GM12878 (cell line): ENCODE results near the gene CLN3. TPM values are rescaled to one million over a fixed set of nuclear protein-coding genes. Genes with fewer than 3 reads are reported as not detected.

Experiments
- CEBPB ChIP-seq, 2 experiments: fragments of 150-350 bp in 1 of 2; IDR thresholded peaks; 2 replicates each; pipeline ENCODE4 v1.6.1; 2012 to 2014; ENCODE audit warnings: low read depth in 2 of 2, low read length in 2 of 2, borderline replicate concordance in 1 of 2, inconsistent platforms in 1 of 2
- CHD2 ChIP-seq: IDR thresholded peaks from 2 replicates; pipeline ENCODE4 v1.6.1; 2011; ENCODE audit warnings: low read depth, low read length, improper control_type of control experiment, borderline replicate concordance
- CHD4 ChIP-seq: fragments of 200-600 bp; sonication (generic); IDR thresholded peaks from 2 replicates; pipeline ENCODE4 v1.6.1; 2016; ENCODE audit warnings: mild to moderate bottlenecking
- CTCF ChIP-seq, 3 experiments: IDR thresholded peaks in 2 of 3; conservative IDR thresholded peaks in 1 of 3; 2 replicates each; pipeline ENCODE4 v1.5.1; 2011; ENCODE audit warnings: low read depth in 3 of 3, low read length in 3 of 3, mild to moderate bottlenecking in 3 of 3, control low read depth in 2 of 3, moderate library complexity in 2 of 3, inconsistent platforms in 1 of 3, mixed read lengths in 1 of 3; ENCODE audit not compliant: control insufficient read depth in 2 of 3, insufficient read depth in 1 of 3; ENCODE audit errors: extremely low read depth in 1 of 3
- EED ChIP-seq: sonication (generic); IDR thresholded peaks from 2 replicates; pipeline ENCODE4 v1.6.1; 2016; ENCODE audit warnings: antibody characterized with exemption, low read depth
- IKZF1 ChIP-seq: fragments of 450-650 bp; conservative IDR thresholded peaks from 2 replicates; pipeline ENCODE4 v1.6.1; 2017; ENCODE audit warnings: antibody characterized with exemption, mild to moderate bottlenecking
- JUNB ChIP-seq: IDR thresholded peaks from 2 replicates; pipeline ENCODE4 v1.6.1; 2016; ENCODE audit warnings: antibody characterized with exemption, mild to moderate bottlenecking
- KAT2A ChIP-seq: conservative IDR thresholded peaks from 2 replicates; pipeline ENCODE4 v1.6.1; 2011; ENCODE audit warnings: low read depth, low read length; ENCODE audit not compliant: control insufficient read depth
- MEF2B ChIP-seq: fragments of 450-650 bp; IDR thresholded peaks from 2 replicates; pipeline ENCODE4 v1.6.1; 2018; ENCODE audit warnings: mild to moderate bottlenecking, moderate library complexity; ENCODE audit not compliant: partially characterized antibody, poor library complexity, severe bottlenecking
- NFXL1 ChIP-seq: fragments of 450-650 bp; IDR thresholded peaks from 2 replicates; pipeline ENCODE4 v1.6.1; 2017; ENCODE audit warnings: antibody characterized with exemption, mild to moderate bottlenecking, borderline replicate concordance
- NR2F1 ChIP-seq: fragments of 450-650 bp; conservative IDR thresholded peaks from 2 replicates; pipeline ENCODE4 v1.6.1; 2017; ENCODE audit warnings: mild to moderate bottlenecking
- RAD21 ChIP-seq: IDR thresholded peaks from 2 replicates; pipeline ENCODE4 v1.6.1; 2011; ENCODE audit warnings: mild to moderate bottlenecking, low read depth, low read length, moderate library complexity; ENCODE audit not compliant: insufficient read depth
- RELA ChIP-seq: fragments of 450-650 bp; IDR thresholded peaks from 2 replicates; pipeline ENCODE4 v1.8.0; 2014; ENCODE audit warnings: borderline replicate concordance; ENCODE audit not compliant: partially characterized antibody
- SIN3A ChIP-seq: IDR thresholded peaks from 2 replicates; pipeline ENCODE4 v1.6.1; 2012; ENCODE audit warnings: low read depth, low read length, improper control_type of control experiment
- SMC3 ChIP-seq: IDR thresholded peaks from 2 replicates; pipeline ENCODE4 v1.6.1; 2011; ENCODE audit warnings: low read length, improper control_type of control experiment, borderline replicate concordance
- SREBF1 ChIP-seq: IDR thresholded peaks from 2 replicates; pipeline ENCODE4 v1.6.1; 2012; ENCODE audit warnings: mild to moderate bottlenecking, low read length
- TAF1 ChIP-seq: IDR thresholded peaks from 2 replicates; pipeline ENCODE4 v1.6.1; 2011; ENCODE audit warnings: mild to moderate bottlenecking, low read depth, low read length, borderline replicate concordance
- TCF12 ChIP-seq: IDR thresholded peaks from 2 replicates; pipeline ENCODE4 v1.6.1; 2011; ENCODE audit warnings: low read depth, mild to moderate bottlenecking, low read length
- ZBTB33 ChIP-seq: fragments of 450-650 bp; IDR thresholded peaks from 2 replicates; pipeline ENCODE4 v1.6.1; 2017; ENCODE audit warnings: mild to moderate bottlenecking
- ZNF592 ChIP-seq: fragments of 450-650 bp; IDR thresholded peaks from 2 replicates; pipeline ENCODE4 v1.6.1; 2017; ENCODE audit warnings: mild to moderate bottlenecking, moderate library complexity
- polyA plus RNA-seq, 11 experiments: library from polyadenylated mRNA; depleted of rRNA in 4 of 11; unstranded in 6 of 11; stranded (reverse) in 5 of 11; fragments of >200 nt; fragmentation: Nextera tagmentation in 4 of 11; fragmentation: Illumina TruSeq in 1 of 11; extraction: Ambion mirVana in 4 of 11; extraction: Trizol in 1 of 11; gene quantifications; 1 replicate in 1 of 11; 2 replicates in 10 of 11; pipeline versions ENCODE4 v1.2.1 to v1.2.3, GENCODE V29; 2011 to 2016; ENCODE audit warnings: inconsistent platforms in 2 of 11, missing spikeins in 2 of 11, low read depth in 1 of 11
- total RNA-seq, 4 experiments: library from RNA; depleted of rRNA in 3 of 4; stranded (reverse); fragments of >200 nt in 3 of 4; fragmentation: Illumina TruSeq in 1 of 4; extraction: Trizol in 1 of 4; gene quantifications; 2 replicates each; pipeline versions ENCODE4 v1.2.1 to v1.2.3, GENCODE V29; 2013 to 2021

CLN3 gene
- total and polyA plus RNA-seq, 10 of the 15 experiments (the other 5 are each of a cell fraction or from before 2014, with no cell fraction given): 2.3 to 25.0 (median 16.6) TPM

GRCh38 chr16:28491230-28491969, 474 bp downstream of the CLN3 start (continued):
- TF ChIP-seq TAF1 (no peak), MEF2B (peak; percentile 48), SMC3 (peak; percentile 21), CTCF (IDR thresholded peaks at IDR 0.05 in 2 of 3, conservative IDR thresholded peaks at IDR 0.05 in 1 of 3; ENCODE audit: control insufficient read depth in 2 of 3, extremely low read depth in 1 of 3, insufficient read depth in 1 of 3, low read depth in 3 of 3, low read length in 3 of 3) (peak in 2 of 3 experiments; percentile 21 to 41; a peak in 3 of 6 replicates), IKZF1 (0 out of 2 replicates have a peak, but pooled peaks have one; percentile 57), TCF12 (no peak), SIN3A (no peak), NR2F1 (peak; percentile 70), RAD21 (peak; percentile 32; the same call in 1 of the 2 replicates), KAT2A (no peak), NFXL1 (no peak), CHD2 (0 out of 2 replicates have a peak, but pooled peaks have one; percentile 21), CHD4 (no peak), CEBPB (IDR thresholded peaks at IDR 0.05; ENCODE audit: borderline replicate concordance in 1 of 2, low read depth in 2 of 2, low read length in 2 of 2) (no peak), EED (0 out of 2 replicates have a peak, but pooled peaks have one; percentile 16), JUNB (no peak), ZNF592 (no peak), ZBTB33 (no peak), RELA (no peak), SREBF1 (no peak)
